C4-2B (cell line): Measurements from ENCODE around the gene WNT5B.

ENCODE experiments used
- CTCF ChIP-seq: fragments of 450-650 bp; conservative IDR thresholded peaks from 2 replicates; pipeline ENCODE4 v1.5.1; 2017; ENCODE audit warnings: mild to moderate bottlenecking
- ZFX ChIP-seq: fragments of 450-650 bp; IDR thresholded peaks from 2 replicates; pipeline ENCODE4 v1.6.1; 2017

- TF ChIP-seq CTCF (no peak), ZFX (no peak)
These were observed 21.4 kb downstream of the WNT5B start for GRCh38 chr12:1650260-1650977.
